Thyroid gland (tissue), 4 donors: Measurements from ENCODE around the gene CCDC187. TPM values are rescaled to one million over a fixed set of nuclear protein-coding genes. Genes with fewer than 3 reads are reported as not detected.

ENCODE experiments used
- DNase-seq, 2 donors: peaks; one replicate each; pipeline ENCODE4 v3.0.0-alpha.2; 2019
- H3K27ac ChIP-seq, 3 donors: fragments of 200-600 bp; sonication (generic); 1 replicate in 2 of 3; 2 replicates in 1 of 3; pipeline ENCODE4 v1.5.1; 2016 to 2019; ENCODE audit warnings: mild to moderate bottlenecking in 1 of 3, moderate library complexity in 1 of 3
- H3K27me3 ChIP-seq: fragments of 200-600 bp; sonication (generic); one replicate; pipeline ENCODE4 v1.5.1; 2019
- H3K36me3 ChIP-seq, 2 donors: fragments of 200-600 bp; sonication (generic); one replicate each; pipeline ENCODE4 v1.5.1; 2016 to 2019
- H3K4me1 ChIP-seq, 2 donors: fragments of 200-600 bp; sonication (generic); one replicate each; pipeline ENCODE4 v1.5.1; 2017 to 2019
- H3K4me3 ChIP-seq, 3 donors: fragments of 200-600 bp; sonication (generic); replicated peaks in 1 of 3; 1 replicate in 2 of 3; 2 replicates in 1 of 3; pipeline ENCODE4 v1.5.1; 2016; ENCODE audit warnings: mild to moderate bottlenecking in 1 of 3
- H3K9me3 ChIP-seq: fragments of 200-600 bp; sonication (generic); one replicate; pipeline ENCODE4 v1.5.1; 2017
- POLR2A ChIP-seq, 2 donors: fragments of 450-650 bp; IDR thresholded peaks; one replicate each; pipeline ENCODE4 v1.6.1; 2017; ENCODE audit warnings: antibody characterized with exemption in 2 of 2, mild to moderate bottlenecking in 2 of 2, moderate library complexity in 1 of 2
- WGBS, 2 donors: methylation state at CpG; one replicate each; pipeline ENCODE4 v1.1.5; 2017; 5-methylcytosine and 5-hydroxymethylcytosine counted together
- intact Hi-C: fragments of 100-400 bp; cut with DNase I; formaldehyde crosslinking; loops from one replicate; pipeline ENCODE4 v1.15.1; 2023
- total RNA-seq, 4 donors: library from RNA; depleted of rRNA; stranded (reverse); fragments of >200 nt; gene quantifications; one replicate each; pipeline ENCODE4 v1.2.3, GENCODE V29; 2016
- TF ChIP-seq, protein P1 (sequence below), 6 experiments: fragments of 200-600 bp in 3 of 6; fragments of 450-650 bp in 3 of 6; sonication (generic) in 3 of 6; IDR thresholded peaks; one replicate each; pipeline ENCODE4 v1.5.1; 2016 to 2019; ENCODE audit warnings: antibody characterized with exemption in 6 of 6, mild to moderate bottlenecking in 2 of 6, inconsistent platforms in 1 of 6, moderate library complexity in 1 of 6

Gene CCDC187
- total RNA-seq, 4 donors from 2014 or later, result 5.2 to 9.1 (median 6.2) TPM

DNA sequence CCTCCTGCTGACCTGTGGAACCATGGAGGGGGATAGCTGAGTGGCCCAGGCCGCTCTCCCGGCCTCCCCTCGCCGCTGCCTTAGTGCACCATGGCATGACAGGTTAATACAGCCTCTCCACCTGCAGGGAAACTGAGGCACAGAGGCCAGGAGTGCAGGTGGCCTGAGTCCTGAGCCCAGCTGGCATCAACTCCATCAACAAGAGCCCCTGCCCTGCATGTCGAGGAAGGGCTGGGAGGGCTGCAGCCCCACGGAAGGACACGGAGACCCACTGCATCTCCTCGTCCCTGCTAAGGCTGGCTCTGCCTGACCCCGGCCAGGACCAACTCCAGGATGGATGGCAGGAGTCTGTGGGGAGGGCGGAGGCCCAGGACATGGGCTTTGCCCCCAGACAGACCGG lies 27.2 kb downstream of the CCDC187 start:
- Histone ChIP-seq H3K4me3 (no peak overlapping the region), H3K27ac (no peak overlapping the region), H3K4me1 (no peaks in the 10 kb centered on the region), H3K36me3 (no peaks in the 10 kb centered on the region), H3K9me3 (no peaks in the 10 kb centered on the region), H3K27me3 (no peaks in the 10 kb centered on the region)
- intact Hi-C loops, result no loop called here
- DNase-seq, result no peak
- no peak for TF ChIP-seq POLR2A (IDR thresholded peaks at IDR 0.05)
- TF ChIP-seq, protein P1, sequence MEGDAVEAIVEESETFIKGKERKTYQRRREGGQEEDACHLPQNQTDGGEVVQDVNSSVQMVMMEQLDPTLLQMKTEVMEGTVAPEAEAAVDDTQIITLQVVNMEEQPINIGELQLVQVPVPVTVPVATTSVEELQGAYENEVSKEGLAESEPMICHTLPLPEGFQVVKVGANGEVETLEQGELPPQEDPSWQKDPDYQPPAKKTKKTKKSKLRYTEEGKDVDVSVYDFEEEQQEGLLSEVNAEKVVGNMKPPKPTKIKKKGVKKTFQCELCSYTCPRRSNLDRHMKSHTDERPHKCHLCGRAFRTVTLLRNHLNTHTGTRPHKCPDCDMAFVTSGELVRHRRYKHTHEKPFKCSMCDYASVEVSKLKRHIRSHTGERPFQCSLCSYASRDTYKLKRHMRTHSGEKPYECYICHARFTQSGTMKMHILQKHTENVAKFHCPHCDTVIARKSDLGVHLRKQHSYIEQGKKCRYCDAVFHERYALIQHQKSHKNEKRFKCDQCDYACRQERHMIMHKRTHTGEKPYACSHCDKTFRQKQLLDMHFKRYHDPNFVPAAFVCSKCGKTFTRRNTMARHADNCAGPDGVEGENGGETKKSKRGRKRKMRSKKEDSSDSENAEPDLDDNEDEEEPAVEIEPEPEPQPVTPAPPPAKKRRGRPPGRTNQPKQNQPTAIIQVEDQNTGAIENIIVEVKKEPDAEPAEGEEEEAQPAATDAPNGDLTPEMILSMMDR (IDR thresholded peaks at IDR 0.05), result no peak
- 17 to 92% methylated on average over 1 to 9 of the region's 11 CpGs for WGBS, 2 donors

DNA sequence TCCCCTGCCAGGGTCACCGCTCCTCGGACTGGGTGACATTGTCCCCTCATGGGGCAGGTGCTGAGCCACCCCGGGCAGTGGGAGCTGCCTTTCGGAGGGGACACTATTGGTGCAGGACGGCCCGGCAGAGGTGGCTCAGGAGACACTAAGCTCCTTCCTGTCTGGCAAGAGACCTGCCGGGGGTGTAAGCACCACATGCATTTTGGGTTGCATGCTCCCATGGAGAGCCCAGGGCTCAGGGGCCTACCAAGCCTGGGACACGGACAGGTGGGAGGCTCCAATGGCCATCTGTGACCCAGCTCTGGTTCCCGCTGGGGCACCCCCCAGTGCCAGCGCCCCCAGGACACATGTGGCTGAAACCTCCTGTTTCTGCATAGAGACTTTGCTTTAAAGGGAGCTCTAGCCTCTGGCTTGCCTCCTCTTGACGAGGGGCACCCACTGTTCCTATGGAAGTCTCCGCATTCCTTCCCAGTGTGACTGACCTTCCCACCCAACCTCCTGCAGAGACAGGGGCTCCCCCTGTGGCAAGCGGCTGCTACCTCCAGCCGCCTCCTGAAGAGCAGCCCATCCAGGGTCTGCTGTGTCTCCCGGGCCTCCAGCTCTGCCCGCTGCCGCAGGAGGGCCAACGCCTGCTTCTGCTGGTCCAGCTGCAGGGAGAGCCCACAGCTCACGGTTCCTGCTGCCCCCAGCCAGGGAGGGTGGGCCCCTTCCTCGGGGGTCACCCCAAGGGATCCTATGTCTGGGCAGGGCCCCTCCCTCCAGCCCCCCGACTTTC lies 28.1 kb downstream of the CCDC187 start:
- DNase-seq, result no peak
- TF ChIP-seq, protein P1 (IDR thresholded peaks at IDR 0.05), result no peak
- TF ChIP-seq POLR2A (IDR thresholded peaks at IDR 0.05), result no peak
- Histone ChIP-seq H3K36me3 (no peaks in the 10 kb centered on the region), H3K27me3 (no peaks in the 10 kb centered on the region), H3K4me1 (no peaks in the 10 kb centered on the region), H3K9me3 (no peaks in the 10 kb centered on the region), H3K27ac (no peak overlapping the region), H3K4me3 (no peak overlapping the region)
- 63 to 77% methylated on average over 6 to 15 of the region's 21 CpGs for WGBS, 2 donors
- intact Hi-C loops, result no loop called here

DNA sequence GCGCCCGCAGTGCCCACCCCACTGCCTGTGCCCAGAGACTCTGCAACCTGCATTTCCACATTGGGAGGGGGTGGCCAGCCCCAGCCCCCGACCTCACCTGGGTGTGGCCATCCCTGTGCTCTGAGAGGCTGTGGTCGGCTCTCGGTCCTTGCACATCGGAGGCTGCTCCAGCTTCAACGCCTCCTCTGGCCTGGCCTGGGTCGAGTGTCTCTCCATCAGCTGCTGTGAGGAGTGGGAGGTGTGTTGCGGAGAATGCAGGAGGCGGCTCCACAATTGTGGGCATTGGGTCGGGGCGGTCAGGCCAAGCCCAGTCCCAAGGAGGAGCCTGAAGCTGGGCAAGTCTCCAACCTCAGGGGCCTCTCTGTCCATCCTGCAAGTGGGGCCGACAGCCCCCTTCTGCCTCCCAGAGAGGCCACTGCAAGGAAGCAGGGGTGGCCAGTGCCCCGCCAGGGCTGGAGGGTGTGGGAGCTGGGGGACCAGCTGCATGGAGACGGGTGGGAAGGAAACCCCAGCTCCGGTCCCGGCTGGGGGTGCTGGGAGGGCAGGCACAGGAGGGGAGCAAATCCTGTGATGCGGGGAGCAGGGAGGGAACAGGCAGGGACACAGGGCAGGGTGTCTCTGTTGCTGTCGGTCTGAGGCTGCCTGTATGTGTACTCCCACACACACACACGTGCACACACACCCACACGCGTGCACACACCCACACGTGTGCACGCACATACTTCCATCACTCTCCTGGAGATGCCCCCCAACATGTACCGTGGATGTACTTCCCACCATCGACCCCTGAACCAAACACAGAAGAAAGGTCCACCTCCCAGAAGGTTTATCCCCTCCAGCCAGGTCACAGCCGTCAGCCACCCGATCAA lies 28.9 kb downstream of the CCDC187 start:
- 66% methylated on average over 17 to 19 of the region's 28 CpGs for WGBS, 2 donors
- intact Hi-C loops, result no loop called here

DNA sequence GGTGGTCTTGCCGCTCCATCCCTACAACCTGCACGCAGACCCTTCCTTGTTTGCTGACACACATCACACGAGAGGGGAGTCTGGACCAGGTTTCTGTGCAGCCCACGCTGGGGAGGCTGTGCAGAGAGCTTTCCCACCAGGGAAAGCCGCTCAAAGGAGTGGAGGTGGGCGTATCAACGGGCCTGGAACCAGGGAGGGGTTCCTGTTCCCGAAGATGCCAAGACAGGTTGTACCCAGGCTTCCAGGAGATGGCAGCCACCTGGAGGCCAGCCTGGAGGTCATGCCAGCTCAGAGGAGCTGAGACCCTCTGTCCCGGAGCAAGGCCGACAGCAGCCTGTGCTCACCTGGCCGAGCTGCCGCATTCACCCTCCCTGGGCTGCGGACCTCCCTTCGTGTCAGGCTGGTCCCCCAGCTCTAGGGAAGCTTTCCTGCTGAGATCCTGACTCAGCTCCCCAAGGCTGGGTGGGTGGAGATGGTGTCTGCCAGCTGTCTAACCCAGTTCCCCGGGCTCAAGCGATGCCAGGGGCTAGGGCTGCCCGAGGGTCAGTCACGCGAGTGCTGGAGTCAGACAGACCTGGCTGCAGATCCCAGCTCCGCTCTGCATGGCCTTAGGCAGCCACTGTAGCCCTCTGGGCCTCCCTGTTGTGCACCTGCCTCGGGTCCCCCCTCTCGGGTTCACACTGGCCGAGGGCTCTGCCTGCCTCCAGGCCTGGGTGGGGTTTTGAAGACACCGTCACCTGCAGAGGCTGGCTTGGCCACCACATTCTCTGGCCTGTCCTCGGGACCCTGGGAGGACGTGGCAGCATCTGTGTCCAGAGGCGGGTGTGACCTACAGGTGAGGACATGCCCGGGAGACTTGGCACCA lies 29.7 kb downstream of the CCDC187 start:
- H3K4me1 ChIP-seq, result no peaks in the 10 kb centered on the region
- H3K9me3 ChIP-seq, result no peaks in the 10 kb centered on the region
- no peak for TF ChIP-seq POLR2A (IDR thresholded peaks at IDR 0.05)
- TF ChIP-seq, protein P1 (IDR thresholded peaks at IDR 0.05), result no peak
- H3K4me3 ChIP-seq, result no peak overlapping the region
- intact Hi-C loops, result no loop called here
- no peaks in the 10 kb centered on the region for H3K27me3 ChIP-seq
- DNase-seq, result no peak
- 87 to 88% methylated on average over 9 to 24 of the region's 28 CpGs for WGBS, 2 donors
- H3K27ac ChIP-seq, result no peak overlapping the region
- H3K36me3 ChIP-seq, result no peaks in the 10 kb centered on the region

More for the DNA sequence above, 28.9 kb downstream of the CCDC187 start:
- H3K9me3 ChIP-seq, result no peaks in the 10 kb centered on the region
- H3K36me3 ChIP-seq, result no peaks in the 10 kb centered on the region
- H3K4me1 ChIP-seq, result no peaks in the 10 kb centered on the region
- TF ChIP-seq, protein P1 (IDR thresholded peaks at IDR 0.05), result no peak
- no peak for TF ChIP-seq POLR2A (IDR thresholded peaks at IDR 0.05)
- H3K4me3 ChIP-seq, result no peak overlapping the region
- H3K27me3 ChIP-seq, result no peaks in the 10 kb centered on the region
- no peak for DNase-seq
- H3K27ac ChIP-seq, result no peak overlapping the region
